HG02884 (cell line): Measurements from ENCODE around the gene KIF26A.

Experiments used
- ATAC-seq: cut with Tn5 transposase; IDR thresholded peaks from one replicate; pipeline ENCODE4 v1.9.1; 2021; ENCODE audit warnings: mild to moderate bottlenecking, moderate library complexity; ENCODE audit not compliant: unreplicated experiment

KIF26A gene

DNA sequence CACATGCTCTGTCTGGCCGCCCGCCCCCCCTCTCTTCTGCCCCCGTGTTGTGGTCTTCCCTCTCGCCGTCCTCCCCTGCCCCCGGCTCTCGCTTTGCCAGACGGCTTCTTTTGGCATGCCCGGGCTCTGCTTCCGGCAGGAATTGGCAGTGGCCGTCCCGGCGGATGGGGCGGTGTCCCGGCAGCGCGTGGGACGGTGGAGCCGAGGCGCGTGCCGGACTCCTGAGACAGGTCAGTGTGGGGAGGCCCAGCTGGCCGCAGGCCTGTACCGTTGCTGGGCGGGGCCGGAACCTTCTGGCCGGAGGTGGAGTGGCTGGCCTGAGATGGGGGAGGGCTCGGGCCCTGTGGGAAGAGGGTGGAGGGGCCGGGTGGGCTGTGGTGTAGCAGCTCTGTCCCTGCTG, 17.1 kb downstream of the KIF26A start:
- ATAC-seq, result no peak

DNA sequence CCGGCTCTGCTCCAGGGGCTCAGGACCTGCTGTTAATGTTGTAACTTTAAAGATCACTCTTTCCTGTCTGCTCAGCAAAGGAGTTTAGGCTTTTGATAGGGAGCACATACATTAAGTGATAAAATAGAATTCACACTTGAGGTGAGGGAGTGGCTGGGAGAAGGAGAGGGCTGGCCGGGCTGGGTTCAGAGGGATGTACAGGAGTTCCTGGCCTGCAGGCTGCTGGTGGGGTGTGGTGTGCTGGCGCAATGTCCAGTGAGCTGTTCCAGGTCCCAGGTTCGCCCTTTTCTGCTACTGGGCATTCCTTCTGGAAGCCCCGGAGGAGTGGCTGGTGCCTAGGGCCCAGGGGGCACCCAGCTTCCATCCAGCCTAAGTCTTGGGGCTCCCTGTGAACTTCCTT, 17.8 kb downstream of the KIF26A start:
- no peak for ATAC-seq

DNA sequence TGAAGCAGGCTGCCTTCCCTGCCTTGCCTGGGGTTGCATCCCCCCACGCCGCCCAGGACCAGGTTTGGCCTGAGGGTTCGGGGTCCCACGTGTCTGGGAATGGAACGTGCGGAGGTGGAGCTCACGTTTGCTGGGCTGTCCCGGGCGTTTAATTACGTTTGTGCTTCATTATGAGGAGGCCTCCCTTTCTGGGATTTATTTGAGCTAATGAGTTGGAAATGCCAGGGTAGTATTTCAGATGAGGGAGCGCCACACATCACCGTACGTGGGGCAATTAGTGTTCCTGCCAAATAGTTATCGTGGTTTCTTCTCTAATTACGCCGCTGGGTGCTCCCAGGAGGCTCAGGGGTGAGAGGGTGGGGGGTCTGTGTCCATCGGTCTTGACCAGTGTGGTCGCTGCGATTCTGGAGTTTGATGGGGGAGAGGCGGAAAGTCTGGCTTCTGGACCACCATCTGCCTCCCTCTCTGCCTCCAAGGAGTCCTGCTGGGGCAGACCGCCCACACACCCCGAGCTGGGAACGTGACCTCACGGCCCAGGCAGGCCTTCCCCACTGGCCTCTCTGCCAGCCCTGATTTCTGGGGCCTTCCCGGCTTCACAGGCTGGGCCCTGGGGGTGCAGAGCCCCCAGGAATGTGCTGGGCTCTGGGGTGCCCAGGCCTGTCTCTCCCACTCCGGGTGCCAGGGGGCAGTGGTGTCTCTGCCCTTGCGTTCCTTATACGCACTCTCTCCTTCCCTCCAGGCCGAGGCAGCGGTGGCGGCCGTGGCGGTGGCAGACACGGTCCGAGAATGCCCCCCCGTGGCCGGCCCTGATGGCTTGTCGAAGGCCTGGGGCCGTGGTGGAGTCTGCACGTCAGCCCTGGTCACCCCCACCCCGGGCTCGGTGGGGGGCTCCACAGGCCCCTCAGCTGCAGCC, 18.9 kb downstream of the KIF26A start:
- no peak for ATAC-seq

DNA sequence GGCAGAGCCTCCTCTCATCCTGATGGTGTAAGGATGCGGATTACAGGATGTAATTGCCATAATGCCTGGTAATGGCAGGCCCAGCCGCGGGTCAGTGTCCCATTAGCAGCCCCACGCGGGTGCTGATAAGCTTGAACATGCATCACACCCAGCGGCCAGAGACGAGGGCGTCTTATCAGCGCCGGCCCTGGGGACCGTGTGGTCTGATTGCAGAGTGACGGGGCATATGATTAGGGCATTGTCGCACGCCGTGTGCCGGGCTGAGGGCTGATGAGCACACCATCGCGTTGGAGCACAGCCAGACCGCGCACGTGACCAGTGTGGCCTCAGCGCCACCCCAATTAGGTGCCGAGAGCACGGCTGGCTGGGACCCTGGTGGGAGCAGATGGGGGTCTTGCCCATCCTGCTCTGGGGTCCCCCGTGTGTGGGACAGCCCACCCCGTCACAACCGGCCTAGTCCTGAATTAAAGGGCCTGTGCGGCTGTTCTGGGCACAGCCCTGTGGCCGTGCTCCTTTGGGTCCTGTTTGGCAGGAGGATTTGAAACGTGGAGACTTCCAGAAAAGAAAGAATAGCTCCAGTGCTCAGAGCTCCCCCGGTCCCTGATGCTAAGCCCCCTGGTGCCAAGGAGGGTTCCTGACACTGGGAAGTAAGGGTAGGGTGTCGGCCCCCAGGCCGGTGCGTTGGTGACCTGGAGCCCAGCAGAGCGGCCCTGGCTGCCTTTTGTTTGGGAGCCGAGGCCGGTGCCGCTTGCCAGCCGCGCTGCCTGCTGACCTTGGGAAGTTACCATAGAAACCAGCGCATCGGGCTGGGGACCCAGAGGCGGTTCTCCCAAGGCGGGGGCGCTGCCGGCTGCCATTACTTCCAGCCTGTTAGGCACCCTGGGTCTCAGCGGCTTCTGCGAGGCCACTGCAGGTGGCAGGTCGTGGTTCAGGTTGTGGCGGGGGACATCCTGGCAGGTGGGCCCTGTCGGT, 20.7 kb downstream of the KIF26A start:
- no peak for ATAC-seq

DNA sequence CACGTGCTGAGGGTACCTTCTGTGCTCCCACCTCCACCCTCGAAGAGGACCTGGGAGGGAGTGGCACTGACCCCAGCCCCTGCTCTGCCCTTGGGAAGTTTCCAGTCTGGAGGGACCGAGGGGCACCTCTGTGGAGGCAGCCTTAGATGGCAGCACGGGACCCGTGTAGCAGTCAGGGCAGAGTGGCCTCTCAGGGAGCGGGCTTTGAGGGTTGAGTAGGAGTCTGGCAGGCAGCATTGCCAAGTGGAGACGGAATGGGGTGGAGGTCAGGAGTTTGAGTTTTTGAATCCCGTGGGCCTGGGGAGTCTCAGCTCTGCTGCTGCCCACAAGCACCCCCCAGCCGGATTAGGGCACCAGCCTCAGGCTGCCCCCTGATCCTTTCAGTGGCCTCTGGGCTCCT, 21.6 kb downstream of the KIF26A start:
- no peak for ATAC-seq

DNA sequence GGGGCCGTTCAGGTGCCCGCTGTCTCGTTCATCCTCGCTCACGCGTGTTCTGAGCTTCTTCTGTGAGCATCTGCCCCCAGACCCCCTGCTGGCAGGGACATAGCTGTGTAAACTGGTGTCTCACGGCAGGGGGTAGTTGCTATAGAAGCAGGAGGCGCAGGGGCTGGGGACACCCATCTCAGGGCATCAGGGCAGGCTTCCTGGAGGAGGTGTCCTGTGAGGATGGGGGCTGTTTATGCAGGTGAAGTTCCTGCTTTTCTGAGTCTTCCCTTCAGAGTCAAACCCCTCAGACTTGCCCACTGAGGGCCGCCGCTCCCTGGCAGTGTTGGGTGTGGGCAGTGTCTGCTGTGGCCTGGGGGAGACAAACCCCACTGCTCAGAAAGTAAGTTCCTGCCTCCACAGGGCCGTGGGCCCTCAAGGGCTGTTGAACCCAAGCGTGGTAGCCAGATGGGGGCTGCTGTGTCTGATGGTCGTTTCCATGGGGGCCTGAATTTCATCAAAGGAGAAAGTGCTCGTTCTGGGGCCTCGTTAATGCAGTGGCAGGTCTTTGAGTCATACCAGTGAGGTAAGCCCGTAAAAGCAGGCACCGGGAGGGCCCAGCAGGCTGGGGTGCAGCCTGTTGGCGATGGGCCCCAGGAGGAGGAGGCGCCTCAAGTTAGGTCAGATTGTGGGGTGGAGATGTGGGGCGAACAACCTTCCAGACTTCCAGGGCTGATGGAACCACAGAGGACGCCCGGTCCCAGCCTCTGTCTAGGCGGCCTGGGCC, 23.4 kb downstream of the KIF26A start:
- ATAC-seq, result no peak

DNA sequence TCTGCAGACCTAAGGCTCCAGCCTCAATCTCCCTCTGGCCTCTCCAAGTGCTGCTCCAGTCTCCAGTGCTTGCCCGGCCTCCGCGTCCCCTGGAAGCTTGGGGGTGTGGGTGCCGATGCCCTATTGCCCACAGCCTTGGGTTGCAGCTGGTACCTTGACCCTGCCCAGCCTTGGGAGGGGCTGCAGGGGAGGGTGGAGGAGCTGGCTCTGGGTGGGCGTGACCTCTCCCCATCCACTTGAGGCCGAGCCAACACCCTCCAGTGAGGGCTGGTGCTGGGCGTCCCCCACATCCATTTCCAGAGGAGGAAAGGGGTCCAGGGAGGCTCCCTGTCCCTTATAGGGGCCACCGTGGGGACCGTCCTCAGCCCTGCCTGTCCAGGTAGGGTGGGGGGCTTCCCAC, 24.1 kb downstream of the KIF26A start:
- ATAC-seq, result no peak

DNA sequence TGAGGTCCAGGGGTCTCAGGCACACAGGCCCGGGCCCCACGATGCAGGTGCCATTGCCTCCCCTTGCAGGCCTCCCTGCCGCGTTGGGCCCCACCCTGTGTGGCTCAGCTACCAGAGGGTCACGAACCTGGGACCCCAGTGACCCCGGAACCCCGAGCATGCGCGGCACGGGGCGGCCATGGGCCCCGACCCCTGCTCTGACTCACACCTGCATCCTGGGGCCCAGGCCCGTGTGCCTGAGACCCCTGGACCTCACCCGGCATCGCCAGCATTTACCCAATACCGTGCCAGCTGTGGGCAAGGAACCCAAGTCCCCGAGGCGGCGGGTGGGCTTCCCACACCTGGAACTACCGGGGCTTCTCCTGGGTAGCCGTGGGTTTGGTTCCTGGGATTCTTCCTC, 25.2 kb downstream of the KIF26A start:
- no peak for ATAC-seq

DNA sequence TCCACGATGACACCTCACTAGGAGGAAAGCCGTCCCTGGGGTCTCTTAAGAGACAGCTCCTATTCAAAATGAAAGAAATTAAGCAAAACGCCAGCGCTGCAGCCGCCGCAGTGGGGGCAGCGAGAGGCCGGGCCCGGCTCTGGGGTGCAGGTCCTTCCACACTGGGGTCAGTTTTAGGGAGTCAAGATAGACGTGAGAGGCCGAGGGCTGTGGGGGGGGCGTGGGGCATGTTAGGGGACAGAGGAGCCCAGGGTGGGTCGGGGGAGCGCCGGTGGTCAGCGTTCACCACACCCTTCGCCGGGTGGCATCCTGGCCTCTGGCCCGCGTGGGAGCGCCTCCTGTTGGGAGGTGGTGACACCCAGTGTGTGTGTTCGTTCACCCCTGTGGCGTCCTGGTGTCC, 25.7 kb downstream of the KIF26A start:
- no peak for ATAC-seq

DNA sequence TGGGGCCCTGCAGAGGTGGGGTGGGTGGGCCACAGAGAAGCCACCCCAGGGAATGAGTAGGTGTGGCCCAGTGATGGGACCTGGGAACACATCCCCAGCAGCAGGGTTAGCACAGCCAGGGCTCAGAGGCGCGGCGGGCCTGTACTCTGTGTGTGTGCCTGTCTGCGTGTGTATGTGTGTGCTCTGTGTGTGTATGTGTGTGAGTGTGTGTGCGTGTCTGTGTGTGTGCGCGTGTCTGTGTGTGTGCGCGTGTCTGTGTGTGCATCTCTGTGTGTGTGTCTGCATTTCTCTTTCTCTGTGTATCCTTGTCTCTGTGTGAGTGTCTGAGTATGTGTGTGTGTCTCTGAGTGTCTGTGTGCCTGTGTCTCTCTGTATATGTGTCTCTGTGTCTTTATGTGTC, 26.1 kb downstream of the KIF26A start:
- ATAC-seq, result no peak

DNA sequence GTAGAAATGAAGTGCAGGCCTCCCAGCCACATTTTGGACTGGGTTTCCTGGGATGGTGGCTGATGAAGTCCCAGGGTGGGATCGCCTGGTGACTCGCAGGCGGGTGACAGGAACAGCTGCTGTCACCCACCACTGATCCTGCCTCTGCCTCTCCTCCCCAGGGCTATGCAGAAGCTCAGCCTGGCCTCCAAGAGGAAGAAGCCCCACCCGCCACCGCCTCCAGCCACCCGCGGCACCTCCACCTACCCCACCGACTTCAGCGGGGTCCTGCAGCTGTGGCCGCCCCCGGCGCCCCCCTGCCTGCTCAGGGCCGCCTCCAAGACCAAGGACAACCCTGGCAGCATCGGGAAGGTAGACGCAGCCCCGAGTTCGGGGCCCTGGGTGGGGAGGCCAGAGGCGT, 28.3 kb downstream of the KIF26A start:
- ATAC-seq, result no peak

DNA sequence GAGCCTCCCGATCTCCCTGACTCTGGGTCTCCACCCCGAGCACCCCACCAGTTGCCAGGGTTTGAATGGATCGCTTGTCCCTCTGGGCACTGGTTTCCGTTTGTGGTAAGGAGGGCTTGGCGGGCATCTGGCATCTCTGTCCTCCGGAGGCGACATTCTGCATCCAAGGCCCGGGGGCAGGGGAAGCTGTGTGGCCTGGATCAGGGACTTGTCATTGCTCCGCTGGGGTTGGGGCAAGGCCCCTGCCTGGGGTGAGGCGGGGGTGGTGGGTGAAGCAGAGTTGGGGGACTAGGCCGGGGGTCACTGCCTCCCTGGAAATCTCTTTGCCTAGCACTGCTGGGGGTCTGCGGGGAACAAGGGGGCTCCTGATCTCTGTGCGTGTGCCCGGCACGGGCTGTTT, 30.2 kb downstream of the KIF26A start:
- no peak for ATAC-seq

DNA sequence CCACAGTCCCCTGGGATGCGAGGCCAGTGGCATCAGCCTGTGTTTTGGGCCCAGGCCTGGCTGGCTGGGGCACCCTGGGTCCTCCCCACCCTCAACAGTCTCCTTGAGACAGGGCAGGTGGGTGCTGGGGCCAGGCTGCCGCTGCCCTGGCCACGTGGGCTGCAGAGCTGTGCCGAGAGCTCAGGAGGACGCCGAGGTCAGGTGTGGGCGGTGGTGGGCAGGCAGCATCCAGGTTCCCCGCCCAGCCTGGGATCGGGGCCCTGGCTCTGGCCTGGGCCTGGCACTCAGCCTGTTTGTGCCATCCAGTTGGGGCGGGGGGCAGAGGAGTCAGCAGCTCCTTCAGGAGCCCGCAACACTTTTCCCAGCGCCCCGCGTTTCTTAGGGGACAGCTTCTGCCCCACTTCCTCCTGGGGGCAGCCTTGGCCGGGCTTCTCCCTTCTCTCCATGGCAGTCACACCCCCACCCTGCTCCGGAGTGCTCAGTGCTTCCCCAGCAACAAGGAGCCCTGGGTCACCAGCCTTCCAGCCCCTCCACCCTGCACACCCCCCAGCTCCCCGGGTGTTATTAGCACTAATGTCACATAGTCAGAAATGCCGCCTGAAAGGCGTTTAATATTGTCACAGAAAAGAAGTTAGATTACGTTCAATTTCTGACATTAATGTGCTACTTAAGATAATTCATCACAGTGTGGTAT, 30.8 kb downstream of the KIF26A start:
- no peak for ATAC-seq

DNA sequence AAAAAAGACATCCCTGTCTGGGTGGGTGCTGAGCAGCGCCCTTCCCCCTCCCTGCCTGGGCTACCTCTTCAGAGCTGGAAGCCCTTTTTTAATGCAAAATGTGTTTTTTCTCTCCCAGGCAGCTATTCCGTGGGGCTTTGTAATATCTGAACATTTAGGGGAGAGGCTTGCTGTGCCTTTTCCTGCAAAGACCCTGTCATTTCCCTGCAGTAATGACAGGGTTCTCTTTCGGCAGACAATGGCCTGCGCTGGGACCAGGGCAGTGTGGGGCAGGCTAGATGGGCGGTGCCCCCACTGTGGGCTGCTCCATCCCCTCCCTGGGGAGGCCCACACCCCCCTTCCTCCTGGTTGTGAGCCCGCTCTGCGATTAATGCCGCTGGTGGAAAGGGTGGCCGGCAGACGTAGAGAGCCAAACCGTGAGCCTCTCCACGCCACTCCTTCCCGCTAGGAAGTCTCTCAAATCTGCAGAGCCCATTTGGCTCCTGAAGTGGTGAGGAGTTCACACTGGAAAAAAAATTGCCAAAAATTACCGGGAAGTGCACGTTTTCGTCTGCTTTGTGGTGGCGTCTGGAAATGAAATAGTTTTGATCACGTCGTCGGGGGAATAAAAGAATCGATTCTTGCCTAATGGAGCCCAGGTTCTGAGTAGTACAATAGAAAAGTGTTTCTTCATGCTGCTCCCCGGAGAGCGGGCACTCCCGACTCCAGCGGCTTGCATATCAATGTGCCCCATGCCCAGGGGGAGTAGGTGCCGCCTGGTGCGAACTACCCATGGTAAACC, 31.5 kb downstream of the KIF26A start:
- ATAC-seq, result no peak

DNA sequence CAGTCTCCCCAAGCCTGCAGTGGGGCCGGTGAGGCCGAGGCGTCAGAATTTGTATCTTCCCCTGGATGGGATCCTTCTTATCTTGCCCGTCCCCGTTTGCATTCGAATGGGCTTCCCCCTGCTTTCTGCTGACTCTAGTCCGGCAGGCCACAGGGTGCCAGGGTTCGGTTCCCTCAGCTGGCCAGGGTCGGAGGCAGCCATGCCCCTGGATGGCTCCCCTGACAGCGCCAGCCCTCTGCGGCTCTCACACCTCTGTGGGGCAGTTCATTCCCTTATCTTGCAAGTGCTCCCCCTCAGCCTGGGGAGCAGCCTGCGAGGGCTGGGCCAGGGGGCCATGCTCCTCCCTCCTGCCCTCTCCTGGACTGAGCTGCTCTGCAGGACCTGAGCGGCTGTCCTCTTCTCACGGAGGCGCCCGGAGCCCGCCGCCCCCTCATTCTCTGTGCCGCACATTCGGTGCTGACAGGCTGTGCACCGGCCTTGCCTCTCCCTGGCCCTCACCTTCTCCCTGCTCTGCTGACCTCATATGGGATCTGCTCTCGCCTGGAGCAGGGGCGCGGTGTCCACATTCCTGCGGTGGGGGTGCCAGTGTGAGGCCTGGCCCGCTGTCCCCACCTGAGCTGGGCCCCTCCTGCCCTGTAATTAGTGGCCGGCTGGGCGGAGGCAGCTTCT, 32.8 kb downstream of the KIF26A start:
- ATAC-seq, result no peak

DNA sequence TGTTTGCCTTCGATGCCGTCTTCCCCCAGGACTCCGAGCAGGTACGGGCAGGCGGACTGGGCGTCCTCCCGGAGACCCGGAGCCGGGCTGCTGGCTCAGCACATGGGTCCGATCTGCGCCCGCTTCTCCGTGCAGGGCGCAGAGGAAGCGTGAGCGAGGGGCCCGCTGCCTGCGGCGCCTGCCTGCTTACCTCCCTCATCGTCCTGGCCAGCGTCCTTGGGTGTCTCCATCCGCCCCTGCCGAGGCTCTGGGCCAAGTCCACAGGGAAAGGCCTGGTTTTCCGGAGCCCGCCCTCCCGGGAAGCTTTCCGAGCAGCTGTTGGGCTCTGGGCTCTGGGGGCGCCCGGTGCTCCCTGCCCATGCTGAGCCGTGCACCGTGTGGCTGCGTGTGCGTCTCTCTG, 33.5 kb downstream of the KIF26A start:
- no peak for ATAC-seq

DNA sequence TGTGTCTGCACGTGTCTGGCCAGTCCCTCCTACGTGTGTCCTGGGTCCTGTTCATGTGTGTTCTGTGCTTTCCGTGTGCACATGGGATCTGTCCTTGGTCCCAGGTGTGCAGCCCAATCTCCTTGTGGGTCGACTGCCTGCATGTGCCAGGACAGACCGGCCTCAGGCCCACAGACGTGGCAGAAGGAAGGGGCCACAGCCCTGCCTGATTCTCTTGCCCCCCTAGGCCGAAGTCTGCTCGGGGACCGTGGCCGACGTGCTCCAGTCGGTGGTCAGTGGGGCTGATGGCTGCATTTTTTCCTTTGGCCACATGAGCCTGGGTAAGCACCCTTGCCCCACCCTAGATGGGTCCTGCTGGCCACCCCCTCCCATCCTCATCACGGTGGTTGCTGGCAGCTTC, 34.0 kb downstream of the KIF26A start:
- ATAC-seq, result no peak

DNA sequence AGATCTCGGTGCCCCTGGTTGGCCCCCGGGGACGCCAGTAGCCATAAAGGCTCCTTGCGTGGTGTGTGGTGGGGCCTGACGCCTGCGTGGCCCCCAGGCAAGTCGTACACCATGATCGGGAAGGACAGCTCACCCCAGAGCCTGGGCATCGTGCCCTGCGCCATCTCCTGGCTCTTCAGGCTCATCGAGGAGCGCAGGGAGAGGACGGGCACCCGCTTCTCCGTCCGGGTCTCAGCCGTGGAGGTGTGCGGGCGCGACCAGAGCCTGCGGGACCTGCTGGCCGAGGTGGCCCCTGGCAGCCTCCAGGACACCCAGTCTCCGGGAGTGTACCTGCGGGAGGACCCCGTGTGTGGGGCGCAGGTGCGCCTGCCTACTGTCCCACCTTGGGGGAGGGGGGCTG, 34.5 kb downstream of the KIF26A start:
- ATAC-seq, result no peak

DNA sequence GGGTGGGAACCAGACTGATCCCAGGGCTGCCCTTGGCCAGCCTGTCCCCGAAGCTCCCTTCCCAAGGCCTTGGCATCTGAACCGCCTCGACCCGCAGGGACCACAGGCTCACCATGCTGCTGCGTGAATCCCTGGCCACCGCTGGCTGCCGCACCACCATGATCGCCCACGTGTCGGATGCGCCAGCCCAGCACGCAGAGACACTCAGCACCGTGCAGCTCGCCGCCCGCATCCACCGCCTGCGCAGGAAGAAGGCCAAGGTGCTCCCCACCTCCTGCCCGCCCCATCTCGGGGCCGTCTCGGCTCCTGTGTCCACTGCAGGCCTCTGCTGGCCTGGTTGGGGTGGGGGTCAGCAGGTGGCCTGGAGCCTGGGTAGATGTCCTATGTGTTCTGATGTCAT, 35.7 kb downstream of the KIF26A start:
- ATAC-seq, result no peak
